ENCODE data around the gene AKAIN1. TPM values are rescaled to one million over a fixed set of nuclear protein-coding genes. Genes with fewer than 3 reads are reported as not detected.

The AKAIN1 gene
- total and polyA plus RNA-seq, 2 experiments from 2014 or later, result not detected

DNA sequence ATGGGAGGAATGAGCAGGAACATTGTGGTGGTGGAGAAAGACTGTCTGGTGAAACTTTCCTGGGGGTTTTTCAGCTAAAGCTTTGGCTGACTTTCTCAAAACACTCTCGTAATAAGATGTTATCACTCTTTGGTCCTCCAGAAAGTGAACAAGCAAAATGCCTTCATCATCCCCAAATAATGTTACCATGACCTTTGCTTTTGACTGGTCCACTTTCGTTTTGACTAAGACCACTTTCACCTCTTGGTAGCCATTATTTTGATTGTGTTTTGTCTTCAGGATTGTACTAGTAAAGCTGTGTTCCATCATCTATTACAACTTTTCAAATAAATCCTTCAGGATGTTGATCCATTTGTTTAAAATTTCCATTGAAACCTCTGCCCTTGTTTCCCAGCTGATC is 103.2 kb downstream of the AKAIN1 start:
- H3K27me3 ChIP-seq, result no peaks in the 10 kb centered on the region
- H3K79me2 ChIP-seq, result no peaks in the 10 kb centered on the region
- 73% methylated on average over 2 of the region's 2 CpGs for WGBS (ENCODE audit: low lambda C conversion rate, missing lambda C conversion rate)
- no peak overlapping the region for H3K4me2 ChIP-seq
- H3K9me2 ChIP-seq (replicated peaks; ENCODE audit: insufficient read depth), result no peaks in the 10 kb centered on the region
- no peak overlapping the region for H3K4me3 ChIP-seq
- H3K27ac ChIP-seq, result no peak overlapping the region
- H2AFZ ChIP-seq, result no peak overlapping the region
- H3K9me3 ChIP-seq (ENCODE audit: low read depth), result no peaks in the 10 kb centered on the region
- no peaks in the 10 kb centered on the region for H3K4me1 ChIP-seq (ENCODE audit: insufficient read depth)
- no peak for DNase-seq (ENCODE audit: low spot score)
- no peak for TF ChIP-seq CTCF (IDR thresholded peaks at IDR 0.05; ENCODE audit: poor library complexity)
- TF ChIP-seq EZH2 (IDR thresholded peaks at IDR 0.05; ENCODE audit: borderline replicate concordance), result no peak
- TF ChIP-seq EZH2phosphoT487 (IDR thresholded peaks at IDR 0.05; ENCODE audit: low read depth, severe bottlenecking, unreplicated experiment), result no peak
- no peaks in the 10 kb centered on the region for H4K20me1 ChIP-seq (ENCODE audit: insufficient read depth, poor library complexity, severe bottlenecking)
- H3K36me3 ChIP-seq (replicated peaks; ENCODE audit: insufficient read depth, low read depth), result no peaks in the 10 kb centered on the region

Other genes starting within 250 kb of the AKAIN1 start
- gene ZBTB14, start 98.5 kb upstream of the AKAIN1 start, total RNA-seq, result 10.6 and 10.9 TPM in 2 replicates
- gene ZBTB14, start 98.5 kb upstream of the AKAIN1 start, polyA plus RNA-seq, result 6.4 and 9.7 TPM in 2 replicates

Measured in hepatocyte (in vitro differentiated cells).